Measurements from ENCODE around the gene ZNF20.

Gene ZNF20

GRCh38 chr19:12139885-12140544 lies at the start of gene ZNF20:
Gene ZNF20 (minus strand): TSS chr19:12140350. CDS start chr19:12140182, 168 bp downstream.
- TF ChIP-seq SNAI2 (CRISPR knock-in tag; IDR thresholded peaks at IDR 0.05) = no peak
- TF ChIP-seq TCF4 (CRISPR knock-in tag; IDR thresholded peaks at IDR 0.05; ENCODE audit: borderline replicate concordance) = no peak
- peak; percentile 98 for ATAC-seq

- no peak for TF ChIP-seq ZNF565 (CRISPR knock-in tag; conservative IDR thresholded peaks at IDR 0.05; ENCODE audit: low read depth)
- no peak for TF ChIP-seq ZNF70 (CRISPR knock-in tag; IDR thresholded peaks at IDR 0.05)
- no peak for TF ChIP-seq PATZ1 (CRISPR knock-in tag; IDR thresholded peaks at IDR 0.05; ENCODE audit: borderline replicate concordance)
- no peak for TF ChIP-seq SNAI2 (CRISPR knock-in tag; IDR thresholded peaks at IDR 0.05)
- TF ChIP-seq TCF4 (CRISPR knock-in tag; IDR thresholded peaks at IDR 0.05; ENCODE audit: borderline replicate concordance) = no peak
- TF ChIP-seq ISL1 (CRISPR knock-in tag; IDR thresholded peaks at IDR 0.05) = no peak
- ATAC-seq = no peak
Observed at GRCh38 chr19:12187625-12188024, 47.5 kb upstream of the ZNF20 start.

- no peak for ATAC-seq
- TF ChIP-seq GLIS3 (CRISPR knock-in tag; IDR thresholded peaks at IDR 0.05) = no peak
Observed at GRCh38 chr19:12180377-12180776, 40.2 kb upstream of the ZNF20 start.

GRCh38 chr19:12166626-12167025 lies 26.5 kb upstream of the ZNF20 start:
- no peak for ATAC-seq
- TF ChIP-seq ZNF8 (CRISPR knock-in tag; IDR thresholded peaks at IDR 0.05) (no peak), ZFP30 (CRISPR knock-in tag; IDR thresholded peaks at IDR 0.05) (no peak), TOX (CRISPR knock-in tag; IDR thresholded peaks at IDR 0.05; ENCODE audit: borderline replicate concordance) (no peak), POU6F1 (CRISPR knock-in tag; IDR thresholded peaks at IDR 0.05; ENCODE audit: borderline replicate concordance, low read depth) (no peak), PPARA (CRISPR knock-in tag; IDR thresholded peaks at IDR 0.05; ENCODE audit: borderline replicate concordance) (no peak), ISL1 (CRISPR knock-in tag; IDR thresholded peaks at IDR 0.05) (no peak), TSHZ2 (CRISPR knock-in tag; IDR thresholded peaks at IDR 0.05) (no peak), ZC3H10 (CRISPR knock-in tag; IDR thresholded peaks at IDR 0.05) (no peak), CREB5 (CRISPR knock-in tag; IDR thresholded peaks at IDR 0.05; ENCODE audit: low read depth) (no peak), RARB (CRISPR knock-in tag; IDR thresholded peaks at IDR 0.05) (no peak)

GRCh38 chr19:12163826-12164225 lies 23.7 kb upstream of the ZNF20 start:
- ATAC-seq = peak; percentile 7; the same call in 2 of the 3 replicates
- TF ChIP-seq ARNTL (CRISPR knock-in tag; IDR thresholded peaks at IDR 0.05; ENCODE audit: borderline replicate concordance, low read depth) (no peak), ZFP30 (CRISPR knock-in tag; IDR thresholded peaks at IDR 0.05) (no peak), TOX (CRISPR knock-in tag; IDR thresholded peaks at IDR 0.05; ENCODE audit: borderline replicate concordance) (no peak), RARB (CRISPR knock-in tag; IDR thresholded peaks at IDR 0.05) (no peak), POU6F1 (CRISPR knock-in tag; IDR thresholded peaks at IDR 0.05; ENCODE audit: borderline replicate concordance, low read depth) (no peak), CSDC2 (CRISPR knock-in tag; IDR thresholded peaks at IDR 0.05) (no peak), ZC3H10 (CRISPR knock-in tag; IDR thresholded peaks at IDR 0.05) (no peak), ZNF8 (CRISPR knock-in tag; IDR thresholded peaks at IDR 0.05) (no peak), CREB5 (CRISPR knock-in tag; IDR thresholded peaks at IDR 0.05; ENCODE audit: low read depth) (no peak), ZNF565 (CRISPR knock-in tag; conservative IDR thresholded peaks at IDR 0.05; ENCODE audit: low read depth) (no peak), CSRNP3 (CRISPR knock-in tag; IDR thresholded peaks at IDR 0.05) (no peak)
